ENCODE results near the gene KLHL40. TPM values are rescaled to one million over a fixed set of nuclear protein-coding genes. Genes with fewer than 3 reads are reported as not detected.

Gene KLHL40
- total RNA-seq, 2 experiments from 2014 or later: not detected

GRCh38 chr3:42652251-42652610 is 33.1 kb upstream of the KLHL40 start:
- Histone ChIP-seq H4K20me1 (ENCODE audit: insufficient read depth, low read length) (no peaks in the 10 kb centered on the region), H3K9me2 (ENCODE audit: insufficient read depth, low read length) (no peaks in the 10 kb centered on the region), H3K79me2 (ENCODE audit: insufficient read depth, low read depth, low read length) (no peaks in the 10 kb centered on the region), H3K36me3 (ENCODE audit: insufficient read depth, low read length) (peaks cover 24% of the 10 kb centered on the region), H3K4me1 (ENCODE audit: insufficient read depth, low read length, poor library complexity, severe bottlenecking) (peaks cover 5% of the 10 kb centered on the region), H3K9me3 (ENCODE audit: low read length) (no peaks in the 10 kb centered on the region), H3K4me2 (ENCODE audit: low read length) (no peak overlapping the region), H3K27ac (ENCODE audit: low read depth, low read length, poor library complexity, severe bottlenecking) (no peak overlapping the region), H3K4me3 (ENCODE audit: low read depth, low read length, poor library complexity, severe bottlenecking) (no peak overlapping the region), H2AFZ (ENCODE audit: low read length) (no peak overlapping the region)
- TF ChIP-seq, protein P1, sequence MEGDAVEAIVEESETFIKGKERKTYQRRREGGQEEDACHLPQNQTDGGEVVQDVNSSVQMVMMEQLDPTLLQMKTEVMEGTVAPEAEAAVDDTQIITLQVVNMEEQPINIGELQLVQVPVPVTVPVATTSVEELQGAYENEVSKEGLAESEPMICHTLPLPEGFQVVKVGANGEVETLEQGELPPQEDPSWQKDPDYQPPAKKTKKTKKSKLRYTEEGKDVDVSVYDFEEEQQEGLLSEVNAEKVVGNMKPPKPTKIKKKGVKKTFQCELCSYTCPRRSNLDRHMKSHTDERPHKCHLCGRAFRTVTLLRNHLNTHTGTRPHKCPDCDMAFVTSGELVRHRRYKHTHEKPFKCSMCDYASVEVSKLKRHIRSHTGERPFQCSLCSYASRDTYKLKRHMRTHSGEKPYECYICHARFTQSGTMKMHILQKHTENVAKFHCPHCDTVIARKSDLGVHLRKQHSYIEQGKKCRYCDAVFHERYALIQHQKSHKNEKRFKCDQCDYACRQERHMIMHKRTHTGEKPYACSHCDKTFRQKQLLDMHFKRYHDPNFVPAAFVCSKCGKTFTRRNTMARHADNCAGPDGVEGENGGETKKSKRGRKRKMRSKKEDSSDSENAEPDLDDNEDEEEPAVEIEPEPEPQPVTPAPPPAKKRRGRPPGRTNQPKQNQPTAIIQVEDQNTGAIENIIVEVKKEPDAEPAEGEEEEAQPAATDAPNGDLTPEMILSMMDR (conservative IDR thresholded peaks at IDR 0.05; ENCODE audit: low read length): no peak
- TF ChIP-seq EZH2phosphoT487 (IDR thresholded peaks at IDR 0.05; ENCODE audit: borderline replicate concordance, low read depth, low read length): no peak
- ChIA-PET CTCF (ENCODE audit: unreplicated experiment) (no interaction called here), POLR2A (interaction anchor here (0.6 kb wide), 1 partner anchor 10 kb away, joined by 3 read pairs; no protein-coding TSS in a partner anchor)
- BruUV-seq (replicated peaks): no TSS peak
- intact Hi-C loops (cut with micrococcal nuclease; ENCODE audit: unreplicated experiment): loop anchor here (10.0 kb wide), 1 partner anchor 93 kb away; no protein-coding TSS in a partner anchor
- DNase-seq (ENCODE audit: low spot score): no peak

GRCh38 chr3:42652611-42653302 is 32.6 kb upstream of the KLHL40 start:
- Histone ChIP-seq H3K36me3 (ENCODE audit: insufficient read depth, low read length) (peaks cover 19% of the 10 kb centered on the region), H3K9me2 (ENCODE audit: insufficient read depth, low read length) (no peaks in the 10 kb centered on the region), H3K27ac (ENCODE audit: low read depth, low read length, poor library complexity, severe bottlenecking) (no peak overlapping the region), H3K79me2 (ENCODE audit: insufficient read depth, low read depth, low read length) (no peaks in the 10 kb centered on the region), H3K4me1 (ENCODE audit: insufficient read depth, low read length, poor library complexity, severe bottlenecking) (peaks cover 5% of the 10 kb centered on the region), H2AFZ (ENCODE audit: low read length) (no peak overlapping the region), H4K20me1 (ENCODE audit: insufficient read depth, low read length) (no peaks in the 10 kb centered on the region), H3K9me3 (ENCODE audit: low read length) (no peaks in the 10 kb centered on the region), H3K4me3 (ENCODE audit: low read depth, low read length, poor library complexity, severe bottlenecking) (no peak overlapping the region), H3K4me2 (ENCODE audit: low read length) (no peak overlapping the region)
- TF ChIP-seq EZH2phosphoT487 (IDR thresholded peaks at IDR 0.05; ENCODE audit: borderline replicate concordance, low read depth, low read length): no peak
- DNase-seq (ENCODE audit: low spot score): peak; percentile 42
- BruUV-seq (replicated peaks): no TSS peak
- ChIA-PET POLR2A (interaction anchor here (0.6 kb wide), 1 partner anchor 8 kb away, joined by 3 read pairs; no protein-coding TSS in a partner anchor), CTCF (ENCODE audit: unreplicated experiment) (no interaction called here)
- intact Hi-C loops (cut with micrococcal nuclease; ENCODE audit: unreplicated experiment): loop anchor here (10.0 kb wide), 1 partner anchor 92 kb away; no protein-coding TSS in a partner anchor

DNA sequence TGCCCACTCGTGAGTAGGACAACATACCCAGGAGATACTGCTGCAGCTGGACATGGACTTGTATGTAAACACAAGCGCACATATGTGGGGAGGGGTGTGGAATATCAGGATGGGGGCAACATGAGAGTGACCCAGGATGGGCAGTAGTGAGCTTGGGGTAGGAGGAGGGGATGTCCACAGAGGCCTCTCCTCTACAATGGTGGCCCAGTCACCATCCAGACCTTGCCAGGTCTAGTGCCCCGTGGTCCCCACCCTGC is 32.1 kb upstream of the KLHL40 start:
- DNase-seq (ENCODE audit: low spot score): no peak
- intact Hi-C loops (cut with micrococcal nuclease; ENCODE audit: unreplicated experiment): loop anchor here (10.0 kb wide), 1 partner anchor 92 kb away; no protein-coding TSS in a partner anchor
- H3K27ac ChIP-seq (ENCODE audit: low read depth, low read length, poor library complexity, severe bottlenecking): no peak overlapping the region
- CTCF ChIA-PET (ENCODE audit: unreplicated experiment): no interaction called here
- H3K4me3 ChIP-seq (ENCODE audit: low read depth, low read length, poor library complexity, severe bottlenecking): no peak overlapping the region
- POLR2A ChIA-PET: no interaction called here
- TF ChIP-seq EZH2phosphoT487 (IDR thresholded peaks at IDR 0.05; ENCODE audit: borderline replicate concordance, low read depth, low read length): no peak
- TF ChIP-seq, protein P1 (conservative IDR thresholded peaks at IDR 0.05; ENCODE audit: low read length): no peak
- H4K20me1 ChIP-seq (ENCODE audit: insufficient read depth, low read length): no peaks in the 10 kb centered on the region
- H3K9me3 ChIP-seq (ENCODE audit: low read length): no peaks in the 10 kb centered on the region
- H3K79me2 ChIP-seq (ENCODE audit: insufficient read depth, low read depth, low read length): no peaks in the 10 kb centered on the region
- peaks cover 14% of the 10 kb centered on the region for H3K36me3 ChIP-seq (ENCODE audit: insufficient read depth, low read length)
- H3K9me2 ChIP-seq (ENCODE audit: insufficient read depth, low read length): no peaks in the 10 kb centered on the region
- BruUV-seq (replicated peaks): no TSS peak
- no peak overlapping the region for H3K4me2 ChIP-seq (ENCODE audit: low read length)
- H2AFZ ChIP-seq (ENCODE audit: low read length): no peak overlapping the region
- H3K4me1 ChIP-seq (ENCODE audit: insufficient read depth, low read length, poor library complexity, severe bottlenecking): peaks cover 5% of the 10 kb centered on the region

Measured in OCI-LY7 (cell line).